OCI-M1 (cell line): ENCODE results near the gene ADGRB3.

Source experiments
- DNase-seq: peaks from one replicate; lab custom pipeline; 2025; lab: John Stamatoyannopoulos, UW

Gene ADGRB3

DNA sequence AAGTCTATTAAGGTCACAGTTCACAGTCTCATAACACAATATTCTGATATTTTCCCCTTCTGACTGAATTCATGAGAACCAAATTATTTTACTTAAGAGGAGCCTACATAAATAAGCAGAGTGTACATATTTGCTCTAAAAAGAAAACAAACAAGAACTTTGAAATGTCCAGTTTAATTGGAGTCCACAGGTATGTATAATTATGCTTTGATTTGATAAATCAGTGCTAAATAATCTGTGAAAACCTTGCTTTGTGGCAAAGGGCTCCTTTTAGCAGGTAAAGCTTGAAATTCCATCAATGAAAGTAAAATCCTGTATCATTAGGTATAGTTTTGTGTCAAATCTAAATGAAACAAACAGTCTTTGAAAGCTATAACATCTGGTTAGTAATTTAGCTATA is 69.4 kb downstream of the ADGRB3 start:
- DNase-seq, result no peak

DNA sequence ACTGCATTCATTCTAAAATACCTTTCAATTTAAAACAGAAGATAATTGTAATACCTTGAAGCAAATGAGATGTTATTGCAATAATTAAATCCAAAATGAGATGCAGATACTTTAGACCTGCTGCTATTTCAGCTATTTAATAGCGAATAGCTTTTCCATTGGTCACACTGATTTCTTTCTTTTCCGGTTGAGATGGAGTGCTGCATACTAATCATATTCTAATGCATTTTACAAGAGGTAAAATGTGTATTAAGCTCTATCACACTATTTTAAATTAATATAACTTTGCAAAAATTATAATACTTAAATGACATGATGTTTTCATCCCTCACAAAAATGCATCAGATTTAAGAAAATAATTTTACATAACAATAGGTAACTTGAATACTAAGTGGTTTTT is 74.0 kb downstream of the ADGRB3 start:
- DNase-seq, result no peak

DNA sequence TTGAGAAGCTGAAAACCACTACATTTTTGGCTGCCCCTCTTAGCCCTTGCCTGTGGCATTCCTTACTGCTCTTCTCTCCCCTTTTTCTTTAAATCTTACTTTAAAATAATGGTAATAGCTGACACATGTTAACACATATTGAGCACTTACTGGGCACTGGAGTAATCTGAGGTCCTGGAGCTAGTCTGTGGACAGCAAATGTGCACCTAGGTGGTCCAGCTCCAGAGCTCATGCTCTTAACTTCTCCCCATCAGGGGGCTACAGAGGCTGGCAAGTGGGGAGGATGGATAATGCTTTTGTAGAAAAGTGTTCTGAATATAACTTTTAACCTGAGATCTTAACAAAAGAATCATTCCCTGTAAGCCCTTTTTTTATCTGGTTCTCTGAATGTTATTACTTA is 74.8 kb downstream of the ADGRB3 start:
- no peak for DNase-seq

DNA sequence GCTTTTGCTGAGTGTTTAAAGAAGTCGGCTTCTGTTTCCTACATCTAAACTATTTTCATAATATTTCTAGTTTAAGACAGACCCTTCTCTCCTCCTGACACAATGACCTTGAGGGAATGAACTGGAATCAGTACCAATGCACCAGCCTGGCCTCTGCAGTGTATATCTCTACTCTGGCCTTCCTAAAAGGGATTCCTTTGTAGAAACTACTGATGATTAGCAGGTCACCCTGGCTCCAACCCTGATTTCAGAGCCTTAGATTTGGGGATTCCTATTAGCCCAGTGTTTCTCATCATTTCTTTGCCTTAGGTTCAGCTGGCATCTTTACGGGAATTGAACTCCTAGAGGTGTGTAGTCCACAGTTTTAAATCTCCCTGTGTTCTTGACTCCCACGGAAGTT is 75.4 kb downstream of the ADGRB3 start:
- no peak for DNase-seq

DNA sequence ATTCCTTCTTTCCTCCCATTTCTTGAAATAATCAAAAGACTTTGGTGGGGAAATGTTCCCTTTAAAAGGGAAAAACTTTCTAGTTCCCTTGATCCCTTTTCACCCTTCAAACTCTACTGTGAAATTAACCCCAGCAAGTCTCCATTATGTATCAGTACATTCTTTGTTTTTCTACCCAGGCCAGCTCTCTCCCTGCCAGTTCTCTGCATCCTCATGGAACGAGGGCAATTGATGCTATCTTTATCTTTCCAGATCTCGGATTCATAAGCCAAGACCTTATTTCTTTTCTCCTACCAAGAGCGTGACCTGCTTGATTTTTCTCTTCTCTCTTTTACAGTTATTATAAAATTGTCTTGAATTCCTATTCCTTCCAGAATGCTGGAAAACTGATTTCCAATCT is 75.8 kb downstream of the ADGRB3 start:
- no peak for DNase-seq

DNA sequence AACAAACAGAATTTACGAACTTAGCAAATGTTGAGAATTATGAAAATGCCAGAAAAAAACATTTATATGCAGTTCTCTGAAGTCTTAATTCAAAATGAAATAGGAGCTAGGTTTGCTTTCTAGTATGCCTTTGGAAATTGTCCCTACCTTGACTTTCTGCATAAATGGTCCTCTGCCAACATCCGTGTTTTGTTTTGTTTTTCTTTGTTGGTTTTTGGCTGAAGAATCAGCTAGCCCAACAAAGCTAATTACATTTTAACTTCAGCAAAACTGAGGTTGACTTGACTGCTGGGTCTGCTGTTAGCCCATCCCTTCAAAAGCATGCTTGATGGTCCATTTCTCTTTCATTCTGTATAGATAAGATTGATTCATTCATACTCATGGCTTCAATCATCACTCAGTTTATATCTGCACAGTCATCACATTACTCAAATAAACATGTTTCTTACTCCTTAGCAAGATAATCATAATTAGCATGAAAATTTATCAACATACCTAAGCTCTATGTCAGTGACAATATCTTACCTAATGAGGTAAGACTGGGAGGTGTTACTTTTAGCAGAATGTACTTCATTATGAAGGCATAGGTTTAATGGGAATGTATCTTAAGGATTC is 76.4 kb downstream of the ADGRB3 start:
- DNase-seq, result no peak

DNA sequence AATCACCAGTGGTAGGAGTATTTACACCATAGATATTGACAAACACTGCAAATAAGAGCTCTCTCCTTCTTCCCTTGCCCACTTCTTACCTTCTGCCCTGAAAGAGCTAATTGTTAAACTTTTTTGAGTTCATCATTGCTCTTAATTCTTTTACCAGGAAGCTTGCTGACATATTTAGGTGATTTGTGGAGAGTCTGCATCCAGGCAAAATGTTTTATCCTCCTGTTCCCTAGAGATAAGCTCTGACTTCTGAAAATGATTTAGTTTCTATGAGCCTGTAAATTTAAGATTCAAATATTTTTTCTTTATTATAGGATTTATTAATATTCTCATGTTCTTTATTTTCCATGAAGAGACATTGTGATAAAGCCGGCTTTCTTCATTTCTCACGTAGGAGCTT is 81.5 kb downstream of the ADGRB3 start:
- DNase-seq, result no peak

DNA sequence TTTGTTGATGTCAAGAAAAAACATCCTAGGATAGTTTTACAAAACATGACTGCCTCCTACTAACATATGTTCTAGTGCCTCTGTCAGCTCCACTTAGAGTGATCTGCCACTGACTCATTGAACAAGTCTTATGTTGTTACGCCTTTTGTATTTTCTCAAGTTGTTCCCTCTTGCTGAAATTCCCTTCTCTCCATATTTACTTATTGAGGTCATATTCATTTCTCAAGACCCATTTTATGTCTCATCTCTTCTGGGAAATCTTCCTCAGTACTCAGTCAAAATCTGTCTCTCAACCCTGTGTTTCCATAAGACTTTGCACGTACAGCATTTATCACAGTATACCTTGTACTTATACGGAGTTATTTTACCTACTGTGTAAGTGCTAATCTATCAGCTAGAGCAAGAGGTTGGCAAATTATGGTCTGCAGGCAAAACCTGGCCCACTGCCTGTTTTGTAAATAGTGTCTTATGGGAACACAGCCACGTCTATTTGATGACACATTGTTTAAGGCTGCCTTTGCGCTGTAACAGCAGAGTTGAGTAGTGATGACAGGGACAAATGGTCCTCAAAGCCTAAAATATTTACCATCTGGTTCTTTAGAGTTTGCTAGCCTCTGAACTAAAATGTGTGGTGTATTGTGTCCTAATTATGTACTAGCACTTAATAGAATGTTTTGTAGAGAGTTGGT is 83.4 kb downstream of the ADGRB3 start:
- no peak for DNase-seq

DNA sequence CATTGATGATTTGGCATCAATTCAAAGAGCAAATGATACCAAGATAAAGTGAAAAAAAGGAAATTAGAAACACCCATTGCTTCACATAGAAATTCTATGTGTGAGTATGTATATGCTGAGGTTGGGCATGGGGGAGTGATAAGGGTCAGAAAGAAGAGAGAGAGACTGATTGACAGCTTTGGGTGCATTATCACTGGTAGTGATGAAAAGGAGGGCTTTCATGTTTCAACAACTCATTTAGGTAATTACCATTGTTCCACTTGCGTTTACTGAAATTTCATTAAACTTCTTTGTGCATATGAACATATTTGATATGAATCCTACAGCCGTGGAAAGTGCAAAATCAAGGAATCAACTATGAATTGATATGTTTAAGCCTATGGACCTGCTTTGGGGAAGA is 84.7 kb downstream of the ADGRB3 start:
- no peak for DNase-seq

DNA sequence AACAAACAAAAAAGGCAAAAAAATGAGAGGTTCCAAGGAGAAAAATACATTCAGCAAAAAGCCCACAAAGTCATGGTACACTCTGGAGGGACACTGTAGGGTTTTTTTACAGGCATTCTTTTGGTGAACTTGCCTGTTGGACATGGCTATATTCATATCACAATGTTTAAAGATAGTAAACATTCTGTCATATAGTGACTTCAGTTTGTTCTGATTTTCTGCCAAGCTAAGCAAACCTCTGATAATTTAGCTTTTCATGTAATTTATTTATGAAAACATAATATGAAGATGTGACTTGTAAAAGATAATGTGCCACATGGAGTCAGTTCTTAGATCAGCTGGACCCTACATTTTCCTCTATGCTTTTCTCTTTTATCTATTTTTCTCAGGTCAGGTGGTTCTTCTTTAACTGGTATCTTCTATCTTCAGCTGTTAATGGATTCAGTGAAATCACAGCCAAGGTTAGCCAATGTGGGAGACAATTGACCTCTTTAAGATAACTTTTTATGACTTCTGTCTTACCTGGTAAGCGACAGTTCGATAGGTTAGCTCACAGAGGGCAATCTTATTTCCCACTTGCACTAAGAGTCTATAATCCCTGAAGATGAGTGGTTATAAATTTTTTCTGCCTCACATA is 87.9 kb downstream of the ADGRB3 start:
- DNase-seq, result no peak

DNA sequence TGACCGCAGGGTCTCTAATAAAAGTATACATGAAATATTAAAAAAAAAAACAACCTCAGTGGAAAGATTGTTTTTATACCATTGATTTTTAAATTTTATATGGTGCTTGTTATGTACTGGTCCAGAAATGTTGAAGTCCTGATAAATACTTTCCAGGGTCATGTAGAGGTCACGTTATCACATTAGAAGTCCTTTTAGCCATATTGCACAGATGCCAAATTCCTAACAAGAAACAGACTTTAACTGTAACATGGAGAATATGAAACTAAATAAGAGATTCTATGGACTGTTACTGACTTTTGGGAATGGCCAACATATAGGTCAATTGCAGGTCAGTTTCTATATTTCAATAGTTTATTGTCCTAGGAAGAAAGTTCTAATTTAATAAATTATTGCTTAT is 89.0 kb downstream of the ADGRB3 start:
- DNase-seq, result peak; percentile 21

DNA sequence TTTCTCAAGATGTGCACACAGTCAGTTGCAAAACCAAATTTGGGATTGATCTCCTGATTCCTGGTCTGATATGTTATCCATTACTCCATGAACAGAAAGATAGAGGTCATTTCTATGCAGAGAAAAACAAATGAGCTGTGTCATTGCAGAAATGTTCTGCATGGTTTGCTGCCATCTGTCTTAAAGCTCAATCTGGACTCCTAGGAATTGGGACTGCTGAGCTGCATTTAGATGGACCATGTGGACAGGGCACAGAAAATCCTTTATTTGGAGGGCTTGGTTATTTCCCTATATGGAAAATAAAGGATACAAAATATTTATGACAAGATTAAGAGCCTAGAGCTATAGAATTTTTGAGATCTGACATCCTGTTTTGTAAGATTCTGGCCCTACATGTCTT is 91.3 kb downstream of the ADGRB3 start:
- no peak for DNase-seq

DNA sequence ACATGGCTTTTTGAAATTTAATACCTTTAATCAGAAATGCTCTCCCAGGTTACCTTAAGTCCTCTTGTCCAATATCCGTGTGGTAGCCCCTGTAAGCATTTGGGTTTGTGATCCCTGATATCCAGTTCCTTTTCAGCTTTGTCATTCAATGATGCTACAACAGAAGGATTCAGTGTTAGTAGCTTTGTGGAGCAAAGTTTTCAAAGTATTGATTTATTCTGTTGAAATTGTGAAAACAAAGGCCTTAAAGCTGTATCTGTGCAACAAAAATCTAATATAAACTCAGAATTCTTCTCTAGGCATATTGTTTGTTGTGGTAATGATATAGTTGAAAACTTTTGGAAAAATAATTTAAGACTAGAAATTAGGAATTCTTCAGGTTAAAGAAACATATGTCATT is 91.9 kb downstream of the ADGRB3 start:
- no peak for DNase-seq

DNA sequence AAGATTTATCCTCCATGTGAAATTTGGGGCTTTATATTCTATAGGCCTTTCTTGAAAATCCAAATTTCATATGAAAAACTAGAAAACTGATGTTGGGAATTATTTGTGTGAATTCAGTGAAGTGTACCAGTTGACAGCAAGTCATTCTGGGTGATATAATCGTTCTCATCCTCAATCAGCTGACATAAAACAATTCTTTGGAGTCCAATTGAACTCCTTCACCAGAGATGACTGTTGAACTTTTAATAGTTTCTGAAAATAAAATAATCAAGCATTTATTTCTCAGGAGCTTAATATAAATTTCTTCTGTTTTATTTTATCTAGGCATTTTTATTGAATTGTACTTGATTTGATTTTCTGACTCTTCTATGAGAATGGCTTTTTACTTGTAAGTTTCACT is 92.6 kb downstream of the ADGRB3 start:
- DNase-seq, result no peak

DNA sequence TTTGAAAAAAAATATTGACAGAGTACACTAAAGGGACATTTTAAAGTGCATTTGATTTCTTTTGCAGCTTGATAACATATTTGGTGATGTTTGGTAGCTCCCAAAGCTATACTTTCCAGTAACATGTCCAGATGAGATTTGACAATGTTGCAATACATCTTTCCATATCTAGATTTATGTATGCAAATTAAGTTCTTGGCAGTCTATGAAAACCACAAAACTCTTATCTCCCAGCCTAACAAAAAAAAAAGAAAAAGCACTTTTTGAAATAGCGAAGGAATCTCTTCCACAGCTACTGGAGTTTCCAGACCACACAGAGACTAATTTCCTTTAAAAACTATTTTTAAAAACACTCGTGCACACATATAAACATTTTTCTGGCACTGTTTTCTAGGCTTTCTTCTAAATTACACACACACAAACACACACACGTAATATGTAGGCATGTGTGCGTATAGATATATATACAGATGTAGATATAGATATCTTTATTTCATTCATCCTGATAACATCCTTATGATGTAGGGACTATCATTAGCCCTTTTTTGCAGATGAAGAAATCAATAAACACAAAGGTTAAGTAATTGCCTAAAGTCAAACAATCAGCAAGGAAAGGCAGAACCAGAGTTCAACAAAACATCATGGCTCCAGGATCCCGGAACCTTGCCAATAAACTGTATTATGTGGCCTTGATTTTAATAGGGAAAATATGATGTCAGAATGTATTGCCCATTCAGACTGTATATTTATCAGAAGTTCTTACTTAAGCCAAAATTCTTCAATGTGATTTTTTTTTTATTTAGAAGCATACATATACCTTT is 93.3 kb downstream of the ADGRB3 start:
- DNase-seq, result peak; percentile 87

DNA sequence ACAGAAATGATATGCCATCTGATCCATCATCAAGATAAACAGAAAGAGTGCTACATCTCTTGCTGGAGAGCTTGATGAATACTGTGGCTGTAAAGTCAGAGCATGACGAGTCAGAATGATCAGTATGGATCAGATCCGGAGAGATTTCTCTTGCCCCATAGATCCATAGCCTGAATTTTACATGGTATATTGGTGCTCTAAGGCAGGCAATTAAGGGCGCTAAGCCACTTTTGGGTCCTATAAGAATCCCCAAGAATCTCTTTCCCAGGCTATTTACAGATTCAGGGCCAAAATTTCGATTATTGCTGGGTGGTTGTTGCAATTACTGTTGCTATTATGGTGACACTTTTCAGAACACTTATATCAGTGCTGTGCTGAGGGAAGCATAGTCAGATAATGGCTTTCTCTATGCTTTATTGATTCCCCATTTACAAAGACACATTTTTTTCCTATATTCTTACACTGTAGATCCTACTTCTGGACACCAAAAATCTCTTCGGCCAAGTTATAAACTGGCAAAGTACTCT is 94.4 kb downstream of the ADGRB3 start:
- no peak for DNase-seq

DNA sequence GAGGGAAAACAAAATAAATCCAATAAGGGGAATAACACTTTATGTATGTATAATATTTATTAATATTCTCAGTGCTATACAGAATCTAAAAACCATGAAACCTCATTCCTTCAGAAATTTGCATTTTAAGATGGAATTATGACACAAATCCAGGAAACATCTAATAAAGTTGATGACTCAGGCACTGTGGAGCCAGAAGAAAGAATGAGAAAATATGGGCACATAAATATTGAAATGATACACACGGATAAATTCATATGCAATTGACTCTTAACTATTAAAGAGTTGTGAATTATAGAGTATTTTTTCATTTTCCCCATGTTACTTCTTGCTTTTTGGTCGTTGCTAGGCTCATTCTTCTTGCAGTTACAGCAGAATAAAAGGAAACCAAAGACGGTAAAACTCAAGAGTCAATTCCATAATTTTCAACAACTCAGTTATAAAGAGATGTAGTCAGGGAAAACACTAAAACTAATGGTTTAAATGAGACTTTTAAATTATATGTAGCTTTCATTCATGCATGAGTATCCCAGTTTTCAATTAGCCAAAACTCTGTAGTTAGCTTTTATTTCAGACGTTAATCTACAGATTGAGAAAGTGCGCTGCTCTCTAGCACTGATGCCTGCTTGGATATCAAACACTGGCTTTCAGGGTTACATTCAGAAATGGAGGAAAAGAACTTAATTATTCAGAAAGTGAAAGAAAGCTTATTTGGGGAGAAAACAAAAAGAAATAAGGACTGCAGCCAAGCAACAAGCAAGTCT is 95.4 kb downstream of the ADGRB3 start:
- DNase-seq, result no peak

DNA sequence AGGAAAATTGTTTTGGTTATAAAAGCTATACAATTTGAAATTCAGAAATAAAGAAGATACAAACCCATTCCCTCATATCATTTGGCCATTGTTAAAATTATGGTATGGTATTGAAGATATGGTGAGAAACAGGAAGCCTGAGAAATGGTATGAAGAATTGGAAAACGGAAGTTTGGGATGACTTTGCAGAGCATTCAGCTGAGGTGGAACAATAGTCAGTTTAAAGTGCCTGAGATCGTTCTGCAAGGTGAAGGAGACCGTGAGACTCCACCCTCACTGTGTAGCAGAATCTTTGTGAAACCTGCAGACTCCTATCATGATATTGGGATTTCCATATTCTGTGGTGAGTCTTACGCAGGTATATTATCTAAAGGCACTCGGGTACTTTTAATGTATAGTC is 97.3 kb downstream of the ADGRB3 start:
- DNase-seq, result peak; percentile 80

DNA sequence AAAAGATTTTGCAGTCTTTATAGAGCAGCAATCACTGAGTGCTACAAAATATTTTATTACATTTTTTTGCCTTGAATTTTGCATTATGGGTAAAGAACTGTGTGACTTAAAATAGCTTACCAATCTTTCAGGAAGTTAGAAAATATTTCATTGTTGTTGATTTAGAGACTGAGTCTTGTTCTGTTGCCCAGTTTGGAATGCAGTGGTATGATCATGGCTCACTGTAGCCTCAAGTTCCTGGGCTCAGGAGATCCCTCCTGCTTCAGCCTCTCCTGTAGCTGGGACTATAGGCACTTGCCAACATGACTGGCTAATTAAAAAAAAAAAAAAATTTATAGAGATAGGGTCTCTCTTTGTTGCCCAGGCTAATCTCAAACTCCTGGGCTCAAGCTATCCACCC is 100.8 kb downstream of the ADGRB3 start:
- DNase-seq, result no peak

DNA sequence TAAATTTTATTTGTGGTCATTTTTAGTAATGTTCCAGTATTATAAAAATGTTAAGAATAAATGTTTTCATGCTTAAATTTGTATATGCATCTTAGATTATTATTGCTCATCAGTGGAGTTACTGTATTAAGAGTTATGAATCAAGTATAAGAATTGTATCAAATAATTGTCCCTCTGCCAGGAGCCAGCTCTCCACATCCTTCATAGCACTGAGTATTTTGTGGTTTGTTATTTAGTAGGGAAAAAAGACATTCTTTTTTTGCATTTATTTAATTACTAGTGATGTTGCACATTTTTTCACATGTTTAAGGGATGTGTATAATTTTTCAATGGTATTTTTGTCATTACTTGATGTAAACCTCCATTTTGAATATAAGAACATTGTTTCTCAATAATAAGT is 102.0 kb downstream of the ADGRB3 start:
- no peak for DNase-seq

DNA sequence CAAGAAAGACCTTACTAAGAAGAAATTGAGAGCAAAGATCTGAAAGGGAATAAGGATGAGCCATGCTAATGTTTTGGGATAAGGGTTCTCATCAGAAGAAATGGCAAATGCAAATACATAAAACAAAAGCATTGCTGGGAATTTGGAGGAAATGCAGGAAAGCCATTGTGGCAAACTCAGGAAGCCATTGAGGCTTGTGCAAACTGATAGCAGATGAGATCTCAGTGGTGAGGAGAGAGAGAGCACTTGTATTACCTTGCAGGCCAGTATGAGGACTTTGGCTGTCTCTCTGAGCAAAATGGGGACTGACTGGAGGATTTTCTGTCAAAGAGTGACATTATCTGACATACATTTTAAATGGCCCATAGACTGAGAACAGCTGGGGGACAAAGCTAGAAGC is 103.0 kb downstream of the ADGRB3 start:
- DNase-seq, result peak; percentile 37
